ENCODE results near the gene USO1.
A peak's percentile ranks its signal among the peaks of the same experiment; 100 is the strongest.
"Not testable (repeated sequence)": the region's sequence is repeated elsewhere in the genome, so short reads cannot be mapped to it uniquely, and the experiment has no call there.

Gene USO1, protein sequence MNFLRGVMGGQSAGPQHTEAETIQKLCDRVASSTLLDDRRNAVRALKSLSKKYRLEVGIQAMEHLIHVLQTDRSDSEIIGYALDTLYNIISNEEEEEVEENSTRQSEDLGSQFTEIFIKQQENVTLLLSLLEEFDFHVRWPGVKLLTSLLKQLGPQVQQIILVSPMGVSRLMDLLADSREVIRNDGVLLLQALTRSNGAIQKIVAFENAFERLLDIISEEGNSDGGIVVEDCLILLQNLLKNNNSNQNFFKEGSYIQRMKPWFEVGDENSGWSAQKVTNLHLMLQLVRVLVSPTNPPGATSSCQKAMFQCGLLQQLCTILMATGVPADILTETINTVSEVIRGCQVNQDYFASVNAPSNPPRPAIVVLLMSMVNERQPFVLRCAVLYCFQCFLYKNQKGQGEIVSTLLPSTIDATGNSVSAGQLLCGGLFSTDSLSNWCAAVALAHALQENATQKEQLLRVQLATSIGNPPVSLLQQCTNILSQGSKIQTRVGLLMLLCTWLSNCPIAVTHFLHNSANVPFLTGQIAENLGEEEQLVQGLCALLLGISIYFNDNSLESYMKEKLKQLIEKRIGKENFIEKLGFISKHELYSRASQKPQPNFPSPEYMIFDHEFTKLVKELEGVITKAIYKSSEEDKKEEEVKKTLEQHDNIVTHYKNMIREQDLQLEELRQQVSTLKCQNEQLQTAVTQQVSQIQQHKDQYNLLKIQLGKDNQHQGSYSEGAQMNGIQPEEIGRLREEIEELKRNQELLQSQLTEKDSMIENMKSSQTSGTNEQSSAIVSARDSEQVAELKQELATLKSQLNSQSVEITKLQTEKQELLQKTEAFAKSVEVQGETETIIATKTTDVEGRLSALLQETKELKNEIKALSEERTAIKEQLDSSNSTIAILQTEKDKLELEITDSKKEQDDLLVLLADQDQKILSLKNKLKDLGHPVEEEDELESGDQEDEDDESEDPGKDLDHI

DNA sequence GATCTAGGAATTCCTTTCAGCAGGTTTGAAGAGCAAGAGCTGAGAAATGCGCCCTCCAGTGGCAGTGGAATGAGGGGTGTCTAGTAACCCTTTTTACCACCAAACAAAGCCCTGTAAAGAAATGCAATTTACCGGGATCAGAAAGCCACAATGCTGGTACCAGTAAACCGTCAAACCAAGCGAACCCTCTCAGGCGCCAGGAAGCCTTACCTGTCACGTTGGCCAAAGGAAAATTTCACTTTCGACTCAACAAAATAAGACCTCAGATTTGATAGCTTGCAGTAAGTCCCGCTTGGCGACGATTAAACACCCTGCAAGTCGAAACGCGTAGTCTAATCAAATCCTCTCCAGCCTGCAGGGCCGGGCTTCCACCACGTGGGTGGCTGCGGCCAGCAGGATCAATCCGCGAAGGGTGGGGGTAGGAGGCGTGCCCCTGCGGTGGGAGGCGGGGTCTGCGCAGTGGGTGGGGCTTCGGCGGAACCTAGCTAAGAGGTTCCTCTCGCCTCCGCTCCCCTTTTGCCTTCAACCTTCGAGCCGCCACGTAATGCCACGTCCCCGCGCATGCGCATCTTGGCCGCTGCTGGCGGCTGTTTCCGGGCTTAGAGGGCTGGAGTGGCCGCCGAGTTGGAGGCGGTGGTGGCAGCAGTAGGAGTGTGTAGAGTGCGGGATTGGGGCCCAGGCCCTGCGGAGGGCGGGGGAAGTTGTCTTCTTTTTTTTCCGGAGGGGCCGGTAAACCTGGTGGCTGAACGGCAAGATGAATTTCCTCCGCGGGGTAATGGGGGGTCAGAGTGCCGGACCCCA lies at the start of gene USO1:
Gene USO1, plus strand, starts transcription at position 512 of the 801 bp plus-strand sequence. Its CDS starts 243 bp downstream, at position 755.
- peak; percentile 100 for DNase-seq (ENCODE audit: low read depth, low spot score)

DNA sequence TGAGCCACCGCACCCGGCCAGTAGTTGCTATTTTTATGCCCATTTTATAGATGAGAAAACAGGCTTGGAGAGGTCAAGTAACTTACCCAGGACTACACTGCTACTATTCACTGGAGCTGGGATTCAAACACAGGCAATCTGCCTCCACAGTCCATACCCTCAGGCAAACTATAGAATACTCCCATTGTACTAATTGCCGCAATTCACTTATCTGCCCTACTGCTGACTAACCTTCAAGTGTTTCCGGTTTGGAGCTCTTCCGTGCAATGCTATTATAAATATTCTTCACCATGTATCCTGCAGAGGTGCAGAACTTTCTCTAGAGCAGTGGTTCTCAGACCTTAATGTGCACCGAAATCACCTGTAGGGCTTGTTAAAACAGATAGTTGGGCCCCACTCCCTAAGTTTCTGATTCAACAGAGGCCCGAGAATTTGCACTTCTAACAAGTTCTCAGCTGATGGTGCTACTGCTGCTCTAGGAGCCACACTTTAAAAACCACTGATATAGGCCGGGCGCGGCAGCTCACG lies 49.3 kb upstream of the USO1 start:
- DNase-seq (ENCODE audit: low read depth, low spot score): no peak

DNA sequence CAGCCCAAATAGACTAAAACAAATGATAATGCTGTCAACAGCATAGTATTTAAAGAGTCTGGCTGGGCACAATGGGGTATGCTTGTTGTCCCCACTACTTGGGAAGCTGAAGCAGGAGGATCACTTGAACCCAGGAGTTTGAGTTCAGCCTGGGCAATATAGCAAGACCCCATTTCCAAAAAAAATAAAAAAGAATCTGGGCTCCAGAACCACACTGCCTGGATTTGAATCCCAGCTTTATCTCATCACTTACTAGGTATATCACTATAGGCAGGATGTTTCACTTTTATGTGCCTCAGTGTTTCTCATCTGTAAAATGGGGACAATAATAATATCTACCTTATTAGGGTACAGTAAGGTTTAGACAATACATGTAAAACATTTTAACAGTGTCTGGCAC lies 45.9 kb upstream of the USO1 start:
- DNase-seq (ENCODE audit: low read depth, low spot score): no peak

DNA sequence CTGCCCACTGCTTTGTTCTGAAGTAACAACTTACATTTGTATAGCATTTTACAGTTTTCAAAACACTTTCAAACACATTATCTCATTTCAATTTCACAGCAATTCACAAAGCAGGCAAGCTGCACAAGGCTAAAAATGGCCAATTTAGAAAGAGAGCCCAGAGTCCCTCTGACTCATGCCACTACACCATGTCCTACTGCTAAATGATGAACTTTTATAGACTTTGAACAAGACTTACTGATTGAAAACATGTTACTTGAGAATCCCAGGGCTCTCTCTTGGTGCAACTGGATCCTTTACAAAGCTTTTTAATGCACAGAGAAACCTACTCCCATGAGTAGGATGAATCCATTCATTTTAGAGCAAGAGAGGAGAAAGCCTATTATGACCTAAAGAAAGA lies 45.4 kb upstream of the USO1 start:
- no peak for DNase-seq (ENCODE audit: low read depth, low spot score)

DNA sequence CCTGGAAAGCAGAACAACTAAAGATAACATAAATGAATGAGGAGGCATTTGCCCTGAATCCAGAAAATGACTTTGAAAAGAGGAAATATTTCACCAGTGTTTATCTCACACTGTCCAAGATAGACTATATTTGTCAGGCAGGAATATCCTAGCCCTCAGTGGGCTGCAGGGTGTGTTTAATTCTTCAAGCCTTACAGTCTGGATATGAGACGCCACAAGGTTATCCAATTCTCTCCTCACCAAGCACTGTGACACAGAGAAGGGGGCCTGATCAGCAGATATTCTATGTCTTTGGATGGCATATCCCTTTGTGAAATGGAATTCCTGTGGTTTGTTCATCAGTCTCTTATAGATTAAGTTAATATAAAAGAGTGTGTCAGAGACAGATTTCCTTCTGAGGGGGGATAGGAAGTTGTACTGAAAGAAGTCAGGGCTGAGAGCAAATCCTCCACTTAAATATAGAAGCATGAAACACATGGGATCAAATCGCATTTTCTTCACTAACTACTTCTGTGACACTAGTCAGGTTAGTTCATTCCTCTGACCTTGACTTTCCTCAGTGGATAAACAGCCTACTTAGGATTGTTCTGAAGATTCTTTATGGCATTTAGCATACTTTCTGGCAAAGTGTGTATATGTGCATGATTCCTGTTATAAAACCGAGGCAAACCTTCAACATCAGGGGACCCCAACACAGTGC lies 44.4 kb upstream of the USO1 start:
- DNase-seq (ENCODE audit: low read depth, low spot score): no peak

DNA sequence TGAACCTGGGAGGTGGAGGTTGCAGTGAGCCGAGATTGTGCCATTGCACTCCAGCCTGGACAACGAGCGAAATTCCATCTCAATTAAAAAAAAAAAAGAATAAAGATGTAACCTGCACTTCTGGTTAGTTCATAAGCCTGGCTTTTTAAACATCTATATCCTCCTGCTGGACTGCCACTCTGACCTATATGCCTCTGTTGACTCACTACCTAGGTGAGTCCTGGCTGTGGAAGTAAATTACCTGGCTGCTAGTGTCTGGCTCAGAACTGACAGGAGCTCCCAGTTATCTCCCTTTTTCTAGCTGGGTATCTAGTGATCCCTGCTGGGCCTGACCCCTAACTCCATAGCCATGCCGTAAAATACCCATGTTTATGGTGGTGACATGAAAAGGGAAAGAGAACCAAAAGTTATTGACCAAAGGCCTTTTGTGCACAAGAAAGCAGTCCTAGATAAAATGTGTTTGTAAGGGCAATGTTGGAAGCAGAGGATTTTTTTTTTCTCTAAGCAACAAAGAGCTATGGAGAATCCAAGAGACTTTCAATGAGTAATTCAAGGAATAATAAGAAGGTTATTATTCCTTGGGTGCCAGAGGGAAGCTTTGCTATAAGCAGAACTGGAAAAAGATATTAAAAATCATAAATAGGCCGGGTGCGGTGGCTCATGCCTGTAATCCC lies 40.8 kb upstream of the USO1 start:
- DNase-seq (ENCODE audit: low read depth, low spot score): no peak

DNA sequence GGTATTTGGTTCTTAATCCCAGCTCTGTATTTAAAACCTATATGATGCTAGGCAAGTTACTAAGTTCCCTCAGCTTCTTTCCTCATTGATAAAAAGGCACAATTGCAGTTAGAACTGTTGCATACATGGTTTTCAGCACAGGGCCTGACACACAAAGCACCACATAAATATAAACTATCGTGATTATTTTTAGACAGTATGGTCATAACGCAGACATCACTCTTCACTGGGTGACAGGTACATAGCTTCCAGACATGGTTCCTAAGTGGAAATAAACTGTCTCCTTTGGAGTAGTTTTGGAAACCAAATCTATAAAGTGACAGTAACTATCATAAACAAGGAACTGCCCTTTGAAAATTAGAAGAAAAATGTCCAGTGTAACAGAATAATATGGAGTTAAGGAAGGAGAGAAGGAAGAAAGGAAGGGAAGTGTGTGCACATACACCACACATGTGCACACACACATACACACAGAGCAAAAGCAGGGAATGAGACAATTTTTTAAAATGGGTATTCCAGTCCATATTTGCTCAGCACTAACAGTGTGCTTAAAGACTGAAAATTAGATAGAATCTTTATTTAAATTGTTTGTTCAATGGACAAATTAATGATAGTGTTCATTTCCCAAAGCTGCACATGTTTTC lies 38.7 kb upstream of the USO1 start:
- DNase-seq (ENCODE audit: low read depth, low spot score): no peak

DNA sequence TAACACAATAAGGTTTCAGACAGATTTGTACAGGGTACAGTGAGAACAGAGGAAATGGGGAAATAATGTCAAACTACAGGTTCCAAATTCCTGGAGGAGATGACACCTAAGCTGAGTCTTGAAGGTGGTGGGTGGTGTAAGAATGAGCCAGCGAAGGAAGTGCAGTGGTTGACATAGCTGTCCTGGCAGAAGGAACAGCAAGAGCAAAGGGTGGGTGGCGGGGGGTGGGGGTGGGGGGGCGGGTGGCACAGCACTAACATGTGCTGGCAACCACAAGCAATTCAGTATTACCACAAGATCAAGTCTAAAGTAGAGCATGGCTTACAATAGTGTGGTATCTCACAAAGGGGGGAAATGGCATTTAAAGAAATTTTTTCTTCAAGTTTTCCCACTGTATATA lies 38.0 kb upstream of the USO1 start:
- DNase-seq (ENCODE audit: low read depth, low spot score): no peak

DNA sequence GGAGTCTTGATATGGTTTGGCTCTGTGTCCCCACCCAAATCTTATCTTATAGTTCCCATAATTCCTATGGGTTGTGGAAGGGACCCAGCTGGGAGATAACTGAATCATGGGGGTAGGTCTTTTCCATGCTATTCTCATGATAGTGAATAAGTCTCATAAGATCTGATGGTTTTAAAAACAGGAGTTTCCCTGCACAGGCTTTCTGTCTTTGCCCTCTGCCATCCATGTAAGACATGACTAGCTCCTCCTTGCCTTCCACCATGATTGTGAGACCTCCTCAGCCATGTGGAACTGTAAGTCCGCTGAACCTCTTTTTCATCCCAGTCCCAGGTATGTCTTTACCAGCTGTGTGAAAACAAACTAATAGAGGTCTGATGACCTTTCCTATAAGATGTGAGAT lies 37.3 kb upstream of the USO1 start:
- DNase-seq (ENCODE audit: low read depth, low spot score): not testable (repeated sequence)

DNA sequence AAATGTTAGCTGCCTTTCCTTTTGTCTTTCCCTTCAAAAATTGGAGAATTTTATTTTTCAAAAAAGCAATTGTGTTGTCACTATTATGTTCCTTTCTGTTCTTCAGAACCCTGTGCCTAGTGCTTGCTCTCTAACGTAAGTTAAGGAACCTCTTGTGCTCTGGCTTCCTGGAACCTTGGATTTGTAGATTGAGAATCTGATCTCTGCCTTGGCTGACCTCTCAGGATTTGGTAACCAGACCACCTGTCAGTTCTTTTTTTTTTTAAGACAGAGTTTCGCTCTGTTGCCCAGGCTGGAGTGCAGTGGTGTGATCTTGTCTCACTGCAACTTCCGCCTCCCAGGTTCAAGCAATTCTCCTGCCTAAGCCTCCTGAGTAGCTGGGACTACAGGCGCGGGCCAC lies 32.3 kb upstream of the USO1 start:
- not testable (repeated sequence) for DNase-seq (ENCODE audit: low read depth, low spot score)

DNA sequence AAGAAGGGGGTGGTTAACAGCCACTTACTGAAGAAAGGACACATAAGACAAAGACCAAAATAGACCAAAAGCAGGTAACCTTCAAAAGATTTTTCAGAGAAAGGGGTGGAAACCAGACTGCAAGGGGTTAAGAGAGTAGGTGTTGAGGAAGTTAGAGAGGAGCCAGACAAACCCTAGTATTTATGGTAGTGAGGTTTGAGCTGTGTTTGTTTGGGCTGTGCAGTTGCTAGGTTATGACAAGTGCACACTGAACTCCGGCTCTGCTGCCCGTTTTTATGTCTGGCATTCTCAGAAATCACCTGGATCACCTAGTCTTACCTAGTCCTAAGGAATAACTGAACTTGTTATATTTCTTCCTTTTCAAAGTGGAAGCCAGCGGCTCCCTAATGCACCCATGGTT lies 28.3 kb upstream of the USO1 start:
- DNase-seq (ENCODE audit: low read depth, low spot score): no peak

DNA sequence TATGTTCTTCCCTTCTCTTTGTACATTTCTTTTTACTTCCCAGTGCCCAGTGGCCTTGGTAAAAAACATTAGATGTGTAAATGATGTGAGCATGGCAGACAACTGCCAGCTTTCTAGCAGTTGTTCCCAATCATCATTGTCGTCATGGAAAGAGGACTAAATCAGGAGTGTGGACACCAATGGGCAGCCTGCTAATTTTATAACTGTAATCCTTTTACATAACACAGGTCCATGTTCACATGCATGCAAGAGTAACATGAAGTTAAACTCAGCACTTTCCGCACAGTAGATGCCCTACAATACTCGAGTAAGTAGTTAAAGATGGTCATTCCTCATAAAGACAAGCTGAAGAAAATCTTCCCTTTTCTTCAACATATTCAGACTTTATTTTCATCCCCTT lies 27.8 kb upstream of the USO1 start:
- no peak for DNase-seq (ENCODE audit: low read depth, low spot score)

DNA sequence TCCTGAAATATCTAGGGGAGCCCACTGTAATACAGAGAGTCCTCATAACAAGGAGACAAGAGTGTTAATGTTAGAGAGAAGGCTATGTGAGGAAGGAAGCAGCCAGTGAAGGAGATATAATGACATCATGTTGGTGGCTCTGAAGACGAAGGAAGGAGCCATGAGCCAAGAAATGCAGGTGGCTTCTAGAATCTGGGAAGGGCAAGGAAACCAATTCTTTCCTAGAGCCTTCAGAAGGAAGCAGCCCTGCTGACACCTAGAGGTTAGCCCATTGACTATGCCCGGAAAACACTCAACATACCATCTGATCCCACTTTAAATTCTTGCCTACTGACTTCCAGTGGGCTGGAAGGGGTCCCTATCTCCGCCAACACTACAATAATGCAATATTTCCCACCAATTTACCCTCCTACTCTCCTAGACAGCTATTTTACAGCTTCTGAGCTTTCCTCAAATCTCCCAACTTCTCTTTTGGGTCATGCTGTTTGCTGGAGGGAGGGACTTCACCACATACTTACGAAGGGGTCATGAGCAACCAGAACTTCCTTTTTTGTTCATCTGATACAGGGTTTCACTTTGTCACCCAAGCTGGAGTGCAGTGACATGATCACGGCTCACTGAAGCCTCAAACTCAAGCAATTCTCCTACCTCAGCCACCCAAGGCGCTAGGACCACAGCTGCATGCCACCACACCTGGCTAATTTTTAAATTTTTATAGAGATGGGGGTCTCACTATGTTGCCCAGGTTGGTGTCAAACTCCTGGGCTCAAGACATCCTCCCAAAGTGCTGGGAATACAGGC lies 26.0 kb upstream of the USO1 start:
- no peak for DNase-seq (ENCODE audit: low read depth, low spot score)

DNA sequence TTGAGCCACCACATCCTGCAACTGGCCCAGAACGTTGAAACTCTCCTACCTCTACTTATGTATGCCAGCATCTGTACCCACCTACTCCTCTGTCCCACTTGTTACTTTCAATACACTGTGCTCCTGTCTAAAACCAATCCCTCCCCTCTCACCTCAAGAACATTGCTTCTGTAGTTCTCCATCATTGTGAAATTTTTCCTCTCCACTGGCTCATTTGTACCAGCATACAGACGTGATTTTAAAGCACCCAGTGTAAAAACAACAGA lies 25.5 kb upstream of the USO1 start:
- DNase-seq (ENCODE audit: low read depth, low spot score): no peak

DNA sequence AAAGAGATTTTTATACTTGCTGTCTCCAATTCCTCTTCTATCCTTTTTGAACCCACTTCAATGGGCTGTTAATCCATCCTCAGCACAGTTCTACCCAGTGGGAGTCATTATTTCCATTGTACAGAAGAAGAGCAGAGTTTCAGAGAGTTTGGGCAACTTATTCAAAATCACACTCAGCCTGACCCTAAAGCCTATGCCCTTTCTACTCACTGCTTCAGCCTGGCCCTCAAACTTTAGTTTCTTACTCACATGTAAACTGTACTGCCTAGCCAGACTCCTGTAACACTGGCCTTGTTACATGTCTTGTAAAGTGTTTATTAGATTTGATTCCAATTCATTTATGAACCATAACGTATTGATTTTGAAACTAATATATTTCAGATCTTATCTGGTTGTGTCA lies 25.1 kb upstream of the USO1 start:
- no peak for DNase-seq (ENCODE audit: low read depth, low spot score)

DNA sequence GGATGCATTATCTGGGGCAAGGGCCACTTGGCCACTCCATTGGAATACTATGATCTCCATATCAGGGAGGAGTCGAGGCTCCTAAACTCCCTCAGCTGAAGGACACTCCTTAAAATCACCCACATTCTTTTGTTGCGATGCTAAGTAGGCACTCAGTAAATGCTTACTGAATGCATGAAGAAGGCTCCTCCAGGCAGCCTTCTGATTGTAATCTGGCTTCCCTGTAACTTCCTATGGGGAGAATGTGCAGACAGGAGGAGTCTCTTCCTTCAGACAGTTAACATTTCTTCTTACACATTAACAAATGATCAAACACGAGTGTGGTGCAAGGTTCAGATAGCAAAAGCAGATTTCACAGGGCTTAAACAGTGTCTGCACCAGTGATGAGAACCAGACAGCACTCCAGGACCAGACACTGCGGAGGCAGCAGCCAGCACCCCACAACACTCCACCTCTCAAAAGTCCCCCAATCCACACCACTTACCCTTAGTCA lies 21.4 kb upstream of the USO1 start:
- DNase-seq (ENCODE audit: low read depth, low spot score): no peak

DNA sequence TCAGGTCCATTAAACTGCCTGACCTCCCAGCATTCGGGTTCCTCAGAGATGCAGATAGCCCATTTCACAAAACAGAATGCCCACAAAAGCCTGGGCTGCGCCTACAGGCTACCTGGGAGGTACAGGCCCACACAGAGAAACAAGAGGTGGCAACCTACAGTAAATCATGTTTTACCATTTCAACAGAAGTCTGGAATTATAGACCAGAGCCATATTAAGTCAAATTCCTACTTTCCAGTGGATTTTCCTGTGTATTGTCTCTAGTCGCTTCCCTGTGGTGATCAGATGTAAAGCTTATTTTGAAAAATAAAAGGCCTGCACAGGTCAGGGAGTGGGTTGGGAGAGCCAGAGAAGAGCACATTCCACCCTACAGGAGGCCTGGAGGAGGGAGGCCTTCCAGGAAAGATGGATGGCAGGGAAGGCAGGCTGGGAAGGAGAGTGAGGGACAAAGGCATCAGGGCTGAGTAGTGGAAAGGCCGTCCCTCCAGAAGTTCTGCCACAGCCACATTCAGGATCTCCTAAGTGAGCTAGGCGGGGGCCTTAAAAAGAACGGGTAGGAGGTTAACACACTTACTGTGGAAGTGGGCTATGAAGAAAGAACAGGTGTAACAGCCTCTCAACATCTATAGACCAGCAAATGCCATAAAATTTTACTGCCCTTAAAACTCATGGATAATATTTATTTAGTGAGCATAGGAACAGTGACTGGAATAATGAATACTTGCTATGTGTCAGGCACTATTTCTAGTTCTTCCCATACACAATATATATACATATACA lies 19.0 kb upstream of the USO1 start:
- DNase-seq (ENCODE audit: low read depth, low spot score): no peak

DNA sequence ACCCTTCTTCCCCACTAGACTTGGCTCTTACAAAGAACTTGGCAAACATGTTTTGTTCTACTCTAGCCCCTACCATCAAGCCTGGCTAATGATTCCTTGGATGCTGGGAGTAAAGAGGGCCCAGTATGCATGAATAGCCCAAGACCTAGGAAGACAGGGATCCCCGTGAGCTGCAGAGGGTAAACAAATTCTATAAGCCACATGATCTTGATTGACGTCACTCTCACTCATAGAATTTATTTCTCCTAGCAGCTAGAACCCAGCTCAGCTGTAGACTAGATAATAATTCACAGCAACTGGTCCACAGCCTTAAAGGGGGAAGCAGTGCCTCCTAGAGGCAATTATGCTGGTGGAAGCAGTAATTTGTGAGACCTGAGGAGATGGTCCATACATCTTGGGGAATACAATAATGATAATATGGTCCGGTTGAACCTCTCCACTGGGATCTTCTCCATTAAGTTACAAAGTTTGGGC lies 16.1 kb upstream of the USO1 start:
- no peak for DNase-seq (ENCODE audit: low read depth, low spot score)
